ENCODE measurements around the gene LAIR1. TPM values are rescaled to one million over a fixed set of nuclear protein-coding genes. Genes with fewer than 3 reads are reported as not detected.

Gene LAIR1
- total and polyA plus RNA-seq, 2 experiments from 2014 or later = 0.10 to 1.3 TPM

GRCh38 chr19:54343868-54344267 is 20.9 kb downstream of the LAIR1 start (continued):
- TF ChIP-seq REST (IDR thresholded peaks at IDR 0.05; ENCODE audit: unreplicated experiment) = no peak
- no peak for TF ChIP-seq ETS1 (IDR thresholded peaks at IDR 0.05)
- TF ChIP-seq EZH2 (IDR thresholded peaks at IDR 0.05; ENCODE audit: low read depth, unreplicated experiment) = no peak

GRCh38 chr19:54341295-54341694 is 23.4 kb downstream of the LAIR1 start:
- Histone ChIP-seq H2AFZ (no peak overlapping the region), H3K27ac (ENCODE audit: low read depth) (no peak overlapping the region), H3K4me3 (no peak overlapping the region), H3K79me2 (replicated peaks; ENCODE audit: insufficient read depth) (no peaks in the 10 kb centered on the region), H4K20me1 (replicated peaks; ENCODE audit: insufficient read depth) (no peaks in the 10 kb centered on the region), H3K4me1 (ENCODE audit: insufficient read depth) (no peaks in the 10 kb centered on the region), H3F3A (replicated peaks; ENCODE audit: low read depth) (no peaks in the 10 kb centered on the region), H3K27me3 (ENCODE audit: insufficient read depth) (no peaks in the 10 kb centered on the region), H3K36me3 (ENCODE audit: insufficient read depth) (no peaks in the 10 kb centered on the region), H3K9me2 (ENCODE audit: insufficient read depth) (no peaks in the 10 kb centered on the region), H3K4me2 (no peak overlapping the region)
- ATAC-seq = peak; percentile 71
- no peak overlapping the region for H3K4me3 Mint-ChIP-seq
- H3K9me3 Mint-ChIP-seq = no peaks in the 10 kb centered on the region; the same call in 2 of the 3 replicates
- H3K36me3 Mint-ChIP-seq (ENCODE audit: low read depth) = no peaks in the 10 kb centered on the region; the same call in 2 of the 3 replicates
- H3K27ac Mint-ChIP-seq = no peak overlapping the region
- peaks cover 7% of the 10 kb centered on the region for H3K27me3 Mint-ChIP-seq (ENCODE audit: insufficient read depth, low read depth, poor library complexity)
- peaks cover 3% of the 10 kb centered on the region; the same call in 1 of the 3 replicates for H3K4me1 Mint-ChIP-seq
- DNase-seq (ENCODE audit: low spot score) = peak; percentile 38
- TF ChIP-seq ZNF462 (CRISPR knock-in tag; IDR thresholded peaks at IDR 0.05) (no peak), EZH2phosphoT487 (IDR thresholded peaks at IDR 0.05; ENCODE audit: unreplicated experiment) (no peak), REST (IDR thresholded peaks at IDR 0.05; ENCODE audit: unreplicated experiment) (no peak), NANOG (IDR thresholded peaks at IDR 0.05; ENCODE audit: borderline replicate concordance) (no peak), JUNB (IDR thresholded peaks at IDR 0.05; ENCODE audit: unreplicated experiment) (no peak), CTCF (conservative IDR thresholded peaks at IDR 0.05; ENCODE audit: low read depth in 2 of 2) (no peak), EZH2 (IDR thresholded peaks at IDR 0.05; ENCODE audit: low read depth, unreplicated experiment) (no peak)

Measured in GM23338 (cell line).